Globus pallidus (tissue), 1 donor: ENCODE results near the gene PTPRD.

Experiments
- DNase-seq: peaks from one replicate; pipeline ENCODE4 v3.0.0-alpha.2; 2015; ENCODE audit warnings: low spot score

PTPRD gene

DNA sequence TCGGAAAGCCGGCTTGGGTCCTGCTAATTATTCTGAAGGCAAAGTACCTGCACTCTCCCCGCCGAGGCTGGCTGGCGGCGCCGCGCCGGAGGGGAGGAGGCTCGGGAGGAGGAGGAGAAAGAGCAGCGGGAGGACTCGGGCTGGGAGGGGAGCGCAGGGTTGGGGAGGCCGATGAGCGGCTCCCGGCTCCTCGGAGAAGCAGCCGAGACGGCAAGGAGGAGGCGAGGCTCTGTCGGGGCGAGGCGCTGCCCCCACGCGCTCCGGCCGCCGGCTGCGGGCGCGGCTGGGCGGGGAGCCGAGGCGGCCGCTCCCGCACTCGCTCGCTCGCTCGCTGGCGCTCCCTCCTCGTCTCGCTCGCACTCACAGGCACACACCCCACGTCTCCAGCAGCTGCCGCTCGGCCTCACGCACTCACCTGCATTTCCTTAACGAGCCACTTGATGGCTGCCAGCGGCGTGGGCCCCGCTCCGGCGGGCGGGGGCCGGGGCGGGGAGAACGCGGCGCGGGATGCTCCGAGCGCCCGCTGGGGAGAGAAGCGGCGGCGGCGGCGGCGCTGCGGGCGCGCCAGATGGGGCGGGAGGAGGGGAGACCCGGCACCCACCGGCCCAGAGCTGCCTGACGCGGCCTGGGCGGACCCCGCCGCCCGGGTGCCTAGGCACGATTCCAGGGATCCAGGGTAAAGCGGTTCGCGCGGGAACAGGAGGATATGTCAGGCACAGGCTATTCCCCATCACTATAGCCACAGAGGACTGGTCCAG, at the start of gene PTPRD:
Gene PTPRD (minus strand): TSS at position 362 of the 758 bp plus-strand sequence.
- DNase-seq = no peak

DNA sequence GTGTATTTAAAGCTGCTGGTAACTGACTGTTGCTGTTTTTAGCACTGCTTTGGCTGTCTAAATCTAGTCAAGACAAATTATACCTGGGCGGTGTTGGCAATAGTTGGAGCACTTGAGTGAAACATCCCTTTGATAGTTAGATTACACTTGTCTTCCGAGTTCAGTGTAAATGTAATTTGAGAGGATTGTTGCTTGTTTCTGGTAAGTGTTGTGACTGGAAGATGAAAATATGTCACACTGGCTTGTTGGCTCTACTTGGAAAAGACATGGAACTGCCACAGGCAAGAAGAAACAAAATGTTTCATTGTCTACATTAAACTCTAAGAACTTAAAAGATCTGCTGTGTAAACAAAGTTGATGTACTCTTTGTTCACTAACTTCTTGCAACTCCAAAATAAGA, 49.2 kb upstream of the PTPRD start:
- DNase-seq = no peak

DNA sequence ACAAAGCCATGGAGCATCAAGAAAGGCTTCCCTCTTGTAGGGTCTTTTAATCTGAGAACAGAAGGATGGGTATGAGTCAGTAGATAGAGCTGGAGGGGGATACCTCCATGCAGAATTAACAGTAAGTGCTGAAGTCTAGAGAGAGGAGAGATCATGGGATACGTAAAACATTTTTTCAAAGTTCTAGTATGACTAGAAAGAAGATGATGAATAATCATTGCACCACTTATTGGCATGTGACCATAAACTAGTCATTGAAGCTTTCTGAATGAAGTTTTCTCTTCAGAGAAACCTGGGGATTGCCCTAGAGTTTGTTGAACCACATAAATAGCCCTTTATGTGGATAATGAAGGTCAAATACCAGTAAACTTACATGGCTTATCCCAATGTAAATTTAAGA, 48.6 kb upstream of the PTPRD start:
- no peak for DNase-seq

DNA sequence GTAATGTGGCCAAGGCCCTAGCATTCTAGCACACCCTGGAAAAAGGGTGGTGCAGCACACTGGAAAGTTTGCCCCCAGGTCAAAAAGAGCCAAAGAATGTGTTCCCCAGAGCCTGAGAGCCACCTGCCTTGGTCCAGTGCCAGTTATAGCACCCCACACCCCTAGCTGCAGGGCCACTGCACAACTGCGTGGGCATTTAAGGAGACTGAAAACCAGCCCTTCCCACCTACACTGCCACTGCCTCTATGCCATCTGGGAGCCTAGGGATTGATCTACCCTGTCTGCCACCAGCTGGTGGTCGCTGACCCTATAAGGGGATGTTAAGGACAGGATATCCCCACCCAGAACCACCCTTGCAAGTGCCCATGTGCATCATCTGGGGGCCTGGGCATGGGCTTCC, 38.2 kb upstream of the PTPRD start:
- DNase-seq = no peak

DNA sequence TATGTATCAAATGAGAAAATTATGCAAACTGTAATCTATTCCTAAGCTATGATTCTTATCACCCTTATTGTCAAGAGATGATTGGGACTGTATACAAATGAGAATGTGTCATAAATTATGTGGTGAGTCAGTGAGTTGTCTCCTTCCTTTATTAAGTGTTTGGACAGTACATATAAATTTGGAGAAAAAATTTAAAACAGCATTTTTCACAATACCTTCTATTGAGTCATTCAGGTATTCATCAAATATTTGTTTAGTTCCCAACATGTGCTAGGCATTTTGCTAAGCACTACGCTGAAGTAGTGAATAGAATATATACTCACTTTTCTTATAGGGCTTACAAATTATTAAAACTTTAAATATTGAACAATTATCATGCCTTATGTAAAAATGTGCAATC, 36.3 kb upstream of the PTPRD start:
- no peak for DNase-seq

DNA sequence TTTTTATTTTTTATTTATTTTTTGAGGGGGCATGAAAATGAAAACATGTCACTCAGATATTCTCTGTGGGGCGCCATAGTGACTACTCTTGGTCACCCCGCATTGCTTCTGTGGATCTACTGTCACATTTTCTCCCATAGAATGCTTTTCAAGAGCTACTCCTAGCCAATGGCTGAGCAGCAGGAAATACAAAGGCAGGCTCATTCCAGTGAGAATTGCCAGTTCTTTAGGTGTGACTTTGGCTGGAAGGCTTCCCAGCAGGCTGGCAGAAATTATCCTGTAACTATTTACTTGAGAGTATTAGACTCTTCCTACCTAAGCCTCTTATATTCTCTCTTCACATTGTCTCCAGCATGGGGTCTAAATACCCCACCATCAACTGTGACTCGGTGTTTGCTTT, 21.0 kb upstream of the PTPRD start:
- DNase-seq = no peak

DNA sequence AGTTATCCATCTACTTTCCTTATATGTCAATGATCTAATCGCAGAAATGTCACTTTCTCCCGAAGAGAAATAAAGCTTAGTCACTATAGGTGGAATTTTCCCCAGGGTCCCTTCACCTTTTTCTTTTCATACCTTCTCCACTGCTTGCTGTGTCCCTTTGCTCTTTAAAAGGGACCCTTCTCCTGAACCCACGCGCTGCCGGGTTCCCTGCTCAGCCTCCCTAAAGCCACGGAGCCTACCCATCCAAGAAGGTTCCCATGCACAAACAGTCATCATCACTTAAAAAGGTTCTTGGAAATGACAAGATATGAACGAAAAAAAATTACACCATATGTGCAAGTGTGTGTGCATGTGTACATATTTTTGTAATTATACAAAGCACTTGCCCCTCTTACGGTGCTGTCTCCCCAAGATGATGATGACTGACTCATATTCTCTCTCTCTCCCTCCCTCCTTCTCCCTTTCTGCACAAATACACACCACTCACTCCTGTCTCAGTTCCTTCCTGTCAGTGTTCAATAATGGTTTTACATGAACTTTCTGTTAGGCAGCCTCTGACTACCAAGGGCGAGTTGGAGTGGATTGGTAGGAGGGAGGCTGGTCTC, 1.5 kb upstream of the PTPRD start:
- no peak for DNase-seq

DNA sequence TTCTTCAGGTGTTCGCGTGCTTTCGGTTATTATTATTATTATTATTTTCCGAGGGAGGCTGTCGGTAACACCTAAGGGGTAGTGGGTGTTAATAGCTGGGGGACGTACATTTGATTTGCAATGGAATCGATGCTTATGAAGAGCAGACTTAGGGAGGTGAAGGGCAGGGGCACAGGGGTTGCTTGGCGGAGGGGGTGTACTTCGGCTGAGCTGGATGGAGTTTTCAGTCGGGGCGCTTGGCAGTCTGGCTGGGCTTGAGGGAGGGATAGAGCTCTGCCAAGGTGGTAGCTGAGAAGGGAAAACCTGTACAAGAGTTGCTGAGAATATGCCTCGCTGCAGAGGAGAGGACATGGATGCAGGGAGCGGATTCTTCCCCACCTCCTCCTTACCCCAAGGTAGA, 617 bp upstream of the PTPRD start:
- no peak for DNase-seq

DNA sequence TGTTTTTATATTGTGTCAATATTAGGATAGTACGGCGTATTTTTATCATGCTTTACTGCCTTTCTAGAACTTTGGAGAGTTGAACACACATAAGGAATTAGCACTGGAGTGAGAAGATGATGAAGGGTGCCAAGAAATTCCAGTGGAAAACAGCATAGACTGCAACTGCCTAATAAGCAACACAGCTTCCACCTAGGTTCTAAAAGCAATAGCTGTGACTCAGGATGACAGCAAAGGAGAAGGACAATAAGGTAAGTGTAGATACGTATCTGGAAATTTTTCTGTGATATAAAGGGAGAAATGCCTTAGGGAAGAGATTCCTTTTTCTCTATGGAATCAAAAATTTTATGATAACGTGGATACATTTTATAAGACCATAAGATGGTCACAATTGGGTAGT, 7.4 kb downstream of the PTPRD start:
- no peak for DNase-seq

DNA sequence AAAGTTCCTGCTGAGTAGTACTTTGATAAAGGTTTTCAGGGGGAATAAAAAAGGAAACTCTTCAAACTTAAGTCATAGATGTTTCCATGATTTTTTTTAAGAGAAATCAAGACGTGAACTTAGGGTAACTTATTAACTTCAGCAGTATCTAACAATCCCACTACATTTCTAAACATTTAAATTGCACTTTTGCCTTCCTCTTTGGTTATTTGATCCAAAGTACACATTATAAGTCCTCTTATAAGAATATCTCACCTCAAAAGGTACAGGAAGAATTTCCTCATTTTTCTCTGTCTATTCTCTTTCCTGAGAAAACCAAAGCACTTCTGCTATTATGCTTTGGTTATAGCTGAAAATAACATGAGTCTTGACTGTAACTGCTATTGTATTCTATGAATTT, 7.9 kb downstream of the PTPRD start:
- DNase-seq = no peak

DNA sequence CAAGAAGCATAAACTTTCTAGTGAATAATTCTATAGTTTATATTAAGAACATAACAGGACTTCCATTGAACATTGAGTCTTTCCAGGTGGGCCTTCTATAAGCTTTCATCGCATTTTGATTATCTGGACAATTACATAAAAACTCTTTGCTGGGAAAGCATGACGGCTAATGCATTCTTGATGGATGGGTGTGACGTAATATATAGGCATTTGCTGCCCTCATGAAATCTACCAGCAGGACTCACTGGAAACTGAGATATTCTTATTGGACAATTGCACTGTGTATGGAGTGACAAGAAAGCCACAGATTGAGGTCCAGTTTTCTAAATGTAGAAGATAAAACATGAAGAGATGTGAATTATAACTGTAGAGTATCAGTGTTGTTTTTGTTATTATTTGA, 15.0 kb downstream of the PTPRD start:
- DNase-seq = no peak

DNA sequence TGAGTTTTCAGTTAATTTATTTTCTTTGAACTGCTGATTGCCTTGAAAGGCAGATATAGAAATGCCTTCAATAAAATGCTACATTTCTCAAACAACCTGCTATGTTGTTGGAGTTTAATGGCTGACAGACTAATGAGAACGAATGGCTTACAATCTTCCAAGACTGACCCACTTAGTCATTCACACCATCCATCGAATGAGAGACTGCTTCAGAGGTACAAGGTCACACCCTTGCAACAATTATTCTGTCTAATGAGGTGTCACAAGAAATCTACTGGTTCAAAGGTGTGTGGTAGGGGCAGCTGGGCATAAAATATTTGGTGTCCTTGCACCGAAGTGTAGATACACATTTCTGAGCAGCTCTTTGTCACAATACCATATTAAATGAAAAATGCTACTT, 18.3 kb downstream of the PTPRD start:
- no peak for DNase-seq

DNA sequence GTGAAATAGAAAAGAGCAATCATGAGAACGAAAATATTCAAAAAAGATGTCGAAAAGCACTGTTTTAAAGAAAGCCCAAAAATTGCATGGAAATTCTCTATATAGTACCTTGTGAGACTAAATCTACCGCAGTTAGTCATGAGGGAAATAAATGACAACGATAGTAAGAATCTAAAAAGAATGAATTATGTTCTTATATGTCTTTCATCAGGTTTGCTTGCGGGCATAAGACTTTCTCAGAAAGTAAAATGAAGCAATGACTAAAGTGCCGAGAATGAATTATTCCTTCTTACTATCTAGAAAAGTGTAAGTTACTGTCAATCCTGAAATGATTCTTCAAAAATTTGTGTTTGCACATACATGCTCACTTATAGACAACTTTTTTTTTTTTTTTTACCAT, 26.4 kb downstream of the PTPRD start:
- DNase-seq = no peak

DNA sequence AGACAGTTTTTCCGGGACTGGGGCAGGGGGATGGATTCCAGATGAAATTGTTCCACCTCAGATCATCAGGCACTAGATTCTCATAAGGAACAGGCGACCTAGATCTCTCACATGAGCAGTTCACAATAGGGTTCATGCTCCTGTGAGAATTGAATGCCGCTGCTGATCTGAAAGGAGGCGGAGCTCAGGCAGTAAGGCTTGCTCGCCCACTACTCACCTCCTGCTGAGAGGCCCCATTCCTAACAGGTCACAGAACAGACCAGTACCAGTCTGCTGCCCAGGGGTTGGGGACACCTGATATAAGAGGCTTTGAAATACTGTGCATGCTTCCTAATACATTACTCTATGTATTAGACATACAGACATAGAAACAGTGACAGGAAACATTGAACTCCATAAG, 41.1 kb downstream of the PTPRD start:
- DNase-seq = no peak

DNA sequence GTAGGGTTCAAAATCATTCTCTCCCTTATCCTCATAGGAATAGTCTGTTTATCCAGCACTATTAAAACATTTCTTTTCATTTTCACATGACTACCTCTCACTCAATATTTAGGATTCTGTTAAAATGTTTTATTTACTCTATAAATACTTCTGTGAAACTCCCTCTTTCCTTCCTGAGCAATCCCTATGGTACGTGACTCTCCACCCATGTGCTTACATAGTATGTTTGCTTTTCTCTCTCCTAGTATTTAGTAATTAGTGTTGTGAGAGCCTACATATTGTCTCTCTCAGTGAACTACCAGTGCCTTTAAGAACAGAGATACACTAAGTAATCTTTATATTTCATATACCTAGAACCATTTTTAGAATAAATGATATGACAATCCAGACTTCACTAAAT, 46.0 kb downstream of the PTPRD start:
- DNase-seq = no peak

DNA sequence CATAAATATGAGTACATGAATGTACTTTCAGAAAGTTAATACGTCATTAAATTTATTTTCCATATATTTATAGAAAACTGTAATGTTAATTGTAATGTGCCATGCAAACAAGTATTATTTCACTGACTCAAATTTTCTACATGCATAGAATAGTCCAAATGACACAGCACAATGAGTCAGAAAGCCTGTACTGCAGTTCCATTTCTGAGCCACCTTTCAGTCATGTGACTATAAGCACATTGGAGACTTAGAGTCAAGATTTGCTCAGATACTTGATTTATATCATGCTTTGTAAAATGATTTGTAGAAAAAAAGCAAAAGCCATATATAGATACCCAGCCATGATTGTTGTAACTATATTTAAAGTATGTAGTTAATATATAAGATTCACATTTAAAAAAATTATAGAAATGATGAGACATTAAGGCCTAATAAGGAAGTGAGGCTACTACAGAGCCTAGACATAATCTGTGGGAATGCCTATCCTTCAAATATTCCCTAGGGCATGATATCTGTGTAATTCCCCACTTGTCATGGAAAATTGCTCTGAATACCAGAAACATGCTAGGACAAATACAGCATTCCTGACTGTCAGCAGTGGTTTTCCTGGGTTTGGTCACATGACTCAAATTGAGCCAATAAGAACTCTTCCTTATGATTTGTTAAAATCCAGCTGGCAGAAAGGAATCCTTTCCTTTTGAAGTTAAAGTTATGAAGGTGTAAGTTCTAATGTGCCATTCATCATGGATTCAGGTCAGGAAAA, 50.0 kb downstream of the PTPRD start:
- no peak for DNase-seq

DNA sequence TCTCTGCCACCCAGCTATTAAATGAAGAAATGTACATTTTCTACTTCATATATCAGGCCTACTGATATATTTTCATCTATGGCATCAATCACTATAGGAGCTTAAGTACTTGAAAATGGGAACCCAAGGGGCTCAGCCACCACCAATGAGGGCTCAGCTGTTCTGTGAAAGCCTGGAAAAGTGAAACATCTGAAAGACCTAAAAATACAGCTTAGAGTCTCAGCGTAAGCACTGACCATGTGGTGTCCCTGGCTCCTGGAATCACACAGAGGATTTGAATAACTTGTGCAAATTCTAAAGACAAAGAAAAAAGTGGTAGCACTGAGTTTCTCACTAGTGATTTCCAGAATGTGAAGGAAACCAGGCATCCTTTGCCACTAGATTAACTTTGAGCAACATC, 64.5 kb downstream of the PTPRD start:
- no peak for DNase-seq

DNA sequence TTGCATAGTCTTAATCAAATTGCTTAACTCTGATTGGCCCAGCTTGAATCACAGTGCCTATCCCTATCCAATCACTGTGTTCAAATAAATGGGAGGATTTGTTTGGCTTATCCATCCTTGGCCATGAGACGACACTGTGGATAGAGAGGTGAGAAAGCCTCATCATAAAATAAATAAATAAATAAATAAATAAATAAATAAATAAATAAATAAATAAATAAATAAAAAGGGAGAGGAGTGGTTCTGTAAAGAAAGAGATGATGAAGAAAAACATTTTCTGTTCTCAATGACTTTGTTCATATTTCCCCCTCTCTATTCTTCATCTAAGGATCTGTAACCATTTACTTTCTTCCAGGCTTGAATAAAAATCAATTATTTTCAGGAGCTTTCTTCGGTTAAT, 74.7 kb downstream of the PTPRD start:
- DNase-seq = no peak

DNA sequence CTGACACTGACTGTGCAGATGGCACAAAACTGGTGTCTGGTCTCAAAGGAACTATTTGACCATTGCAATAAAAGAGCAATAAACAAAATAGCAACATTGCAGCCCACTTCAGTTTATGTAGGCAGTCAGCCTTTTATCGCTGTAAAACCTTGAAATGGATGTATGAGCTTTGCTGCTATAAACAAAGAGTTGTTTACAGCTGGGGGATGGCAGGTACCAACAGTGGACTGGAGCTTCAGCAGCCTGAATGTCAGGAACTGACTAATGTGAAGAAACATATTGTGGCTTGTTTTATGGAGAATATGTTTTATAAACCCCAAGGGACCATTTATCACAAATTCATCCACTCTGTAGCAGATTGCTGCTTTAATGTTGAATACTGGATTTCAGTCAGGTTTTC, 78.0 kb downstream of the PTPRD start:
- no peak for DNase-seq

DNA sequence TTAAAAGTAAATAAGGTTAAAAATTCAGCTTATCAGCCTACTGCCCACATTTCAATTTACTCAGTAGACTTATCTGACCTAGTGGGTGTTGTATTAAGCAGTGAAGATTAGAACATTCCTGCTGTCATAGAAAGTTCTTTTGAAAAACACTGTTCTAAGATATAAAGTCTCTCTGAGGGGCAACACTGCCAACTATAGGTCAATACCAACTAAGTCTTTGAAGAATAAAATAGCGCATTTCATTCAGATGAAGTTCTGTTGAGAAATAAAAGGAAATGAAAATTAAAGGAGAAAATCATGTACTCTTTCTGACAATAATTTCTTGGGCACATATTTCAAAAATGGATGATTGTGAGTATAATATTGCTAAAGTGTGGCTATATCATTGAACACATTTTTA, 86.8 kb downstream of the PTPRD start:
- DNase-seq = no peak

DNA sequence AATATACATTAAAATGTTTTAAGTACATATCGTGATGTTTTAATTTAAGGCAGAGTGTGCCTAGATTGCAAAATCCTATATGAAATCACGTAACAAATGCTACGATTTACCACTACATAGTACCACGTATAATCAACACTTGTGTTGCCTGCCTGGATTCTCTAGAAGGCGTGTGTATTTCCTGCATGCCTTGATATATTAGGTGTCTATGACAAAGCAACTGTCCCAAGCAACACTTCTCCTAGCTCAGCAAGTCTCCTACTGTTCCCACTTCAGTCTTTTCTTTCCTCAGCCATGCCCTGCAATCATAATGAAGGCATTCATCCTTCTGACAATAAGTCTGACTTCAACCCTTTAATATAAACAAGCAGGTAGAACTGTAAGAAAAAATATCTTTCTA, 89.6 kb downstream of the PTPRD start:
- DNase-seq = no peak

DNA sequence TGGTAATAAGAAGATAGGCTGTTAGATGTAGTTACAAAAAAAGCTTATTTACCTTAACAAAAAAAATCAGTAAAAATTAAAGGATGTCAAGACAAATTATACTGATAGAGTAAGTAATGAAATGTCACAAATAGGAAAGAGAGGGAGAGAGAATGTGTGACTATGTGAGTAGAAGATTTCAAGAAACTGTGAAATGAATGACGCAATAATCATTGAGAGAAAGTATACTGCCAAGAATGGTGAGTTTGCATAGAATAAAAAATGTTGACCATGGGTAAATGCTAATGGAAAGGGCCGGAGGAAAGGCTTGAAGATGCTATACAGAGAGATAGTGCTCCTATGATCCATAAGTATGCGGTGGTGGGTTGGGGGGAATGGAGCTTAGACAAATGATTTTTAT, 100.7 kb downstream of the PTPRD start:
- DNase-seq = no peak

DNA sequence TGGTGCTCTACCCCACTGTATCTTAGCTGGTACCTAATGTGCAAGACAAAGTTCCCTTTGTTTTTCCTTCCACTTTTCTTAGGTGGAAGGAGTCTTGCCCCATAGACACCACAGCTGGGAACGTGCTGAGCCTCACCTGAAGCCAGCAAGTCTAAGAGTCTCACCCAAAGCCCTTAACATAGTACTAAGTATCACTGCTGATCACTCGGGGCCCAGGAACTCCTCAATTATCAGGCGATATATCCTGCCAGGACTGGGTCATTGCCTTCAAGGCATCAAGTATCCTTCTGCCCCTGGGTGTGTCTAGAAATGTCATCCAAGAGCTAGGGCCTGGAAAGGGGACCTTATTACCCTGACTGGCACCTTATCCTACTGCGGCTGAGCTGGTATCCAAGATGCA, 123.9 kb downstream of the PTPRD start:
- DNase-seq = no peak
